A673 (cell line): ENCODE results near the gene CYP4F8. TPM values are rescaled to one million over a fixed set of nuclear protein-coding genes. Genes with fewer than 3 reads are reported as not detected.

Source experiments
- BruUV-seq: library from RNA; stranded (reverse); fragments of 400-500 nt; replicated peaks from 2 replicates; lab custom pipeline; 2021; lab: Mats Ljungman, UMichigan
- CTCF ChIA-PET: fragments of 300-600 bp; sonication (Branson Sonifier 250); formaldehyde crosslinking; loops from one replicate; lab custom pipeline; 2022; ENCODE audit warnings: antibody characterized with exemption; lab: Charles Lee
- POLR2A ChIA-PET: fragments of 300-600 bp; sonication (Branson Sonifier 250); formaldehyde crosslinking; loops from one replicate; lab custom pipeline; 2022; ENCODE audit warnings: antibody characterized with exemption; ENCODE audit not compliant: low non-redundant PET; lab: Charles Lee
- DNase-seq: peaks from one replicate; pipeline ENCODE4 v3.0.0-alpha.2; 2015; ENCODE audit warnings: low spot score
- H3K27ac ChIP-seq: fragments of 200-600 bp; sonication (generic); 2 replicates; pipeline ENCODE4 v1.5.1; 2016; ENCODE audit warnings: mixed run types, low read depth, mild to moderate bottlenecking, mixed read lengths, antibody characterized with exemption, low read length; ENCODE audit not compliant: poor library complexity, severe bottlenecking
- H3K27me3 ChIP-seq: fragments of 200-600 bp; sonication (generic); replicated peaks from 2 replicates; pipeline ENCODE4 v1.6.1; 2017; ENCODE audit warnings: mixed run types, low read depth, mild to moderate bottlenecking, mixed read lengths, antibody characterized with exemption, low read length; ENCODE audit not compliant: insufficient read depth, poor library complexity
- H3K36me3 ChIP-seq: fragments of 200-600 bp; sonication (generic); 2 replicates; pipeline ENCODE4 v1.6.1; 2016; ENCODE audit warnings: mixed run types, mild to moderate bottlenecking, mixed read lengths, antibody characterized with exemption, low read length; ENCODE audit not compliant: insufficient read depth, poor library complexity, severe bottlenecking
- H3K4me1 ChIP-seq: fragments of 200-600 bp; sonication (generic); 2 replicates; pipeline ENCODE4 v1.6.1; 2017; ENCODE audit warnings: mixed run types, mild to moderate bottlenecking, mixed read lengths, antibody characterized with exemption, low read length; ENCODE audit not compliant: insufficient read depth, poor library complexity, severe bottlenecking
- H3K4me3 ChIP-seq: fragments of 200-600 bp; sonication (generic); 2 replicates; pipeline ENCODE4 v1.5.1; 2016; ENCODE audit warnings: low read depth, mixed run types, mild to moderate bottlenecking, mixed read lengths, low read length; ENCODE audit not compliant: poor library complexity, severe bottlenecking
- H3K9me3 ChIP-seq: fragments of 200-600 bp; sonication (generic); 2 replicates; pipeline ENCODE4 v1.6.1; 2016; ENCODE audit warnings: mixed run types, low read depth, mild to moderate bottlenecking, mixed read lengths, antibody characterized with exemption, low read length; ENCODE audit not compliant: poor library complexity, severe bottlenecking
- CTCF ChIP-seq: fragments of 300-800, 200-600 bp; sonication (generic); conservative IDR thresholded peaks from 2 replicates; pipeline ENCODE4 v1.5.1; 2017; ENCODE audit warnings: low read depth, mild to moderate bottlenecking, antibody characterized with exemption, low read length, moderate library complexity, mixed read lengths
- EZH2 ChIP-seq: fragments of 200-600 bp; sonication (generic); IDR thresholded peaks from 2 replicates; pipeline ENCODE4 v1.6.1; 2017; ENCODE audit warnings: borderline replicate concordance, low read depth, mild to moderate bottlenecking, mixed read lengths, antibody characterized with exemption, low read length; ENCODE audit not compliant: poor library complexity, severe bottlenecking
- intact Hi-C: fragments of 100-400 bp; cut with micrococcal nuclease; formaldehyde crosslinking; loops from one replicate; pipeline ENCODE4 v1.10.0; 2022; ENCODE audit not compliant: unreplicated experiment
- total RNA-seq: library from RNA; stranded (reverse); gene quantifications from 2 replicates; pipeline ENCODE4 v1.2.3, GENCODE V29; 2021

Gene CYP4F8
- total RNA-seq, 1 experiment from 2014 or later = not detected

- intact Hi-C loops = no loop called here
- TF ChIP-seq EZH2 (no peak), CTCF (no peak)
- DNase-seq = no peak
Measured at GRCh38 chr19:15640904-15641597, 26.0 kb downstream of the CYP4F8 start.

GRCh38 chr19:15641901-15642491 is 27.0 kb downstream of the CYP4F8 start:
- no peak for DNase-seq
- Histone ChIP-seq H3K9me3 (no peaks in the 10 kb centered on the region), H3K4me1 (no peaks in the 10 kb centered on the region), H3K27me3 (no peaks in the 10 kb centered on the region), H3K4me3 (no peak overlapping the region), H3K27ac (no peak overlapping the region), H3K36me3 (no peaks in the 10 kb centered on the region)
- BruUV-seq = no TSS peak
- POLR2A ChIA-PET = no interaction called here
- CTCF ChIA-PET = no interaction called here
- TF ChIP-seq EZH2 (no peak), CTCF (no peak)
- intact Hi-C loops = no loop called here

More at GRCh38 chr19:15640904-15641597, 26.0 kb downstream of the CYP4F8 start:
- Histone ChIP-seq H3K27me3 (no peaks in the 10 kb centered on the region), H3K4me1 (no peaks in the 10 kb centered on the region), H3K4me3 (no peak overlapping the region), H3K36me3 (no peaks in the 10 kb centered on the region), H3K9me3 (no peaks in the 10 kb centered on the region), H3K27ac (no peak overlapping the region)
- ChIA-PET POLR2A (no interaction called here), CTCF (no interaction called here)
- BruUV-seq = no TSS peak

GRCh38 chr19:15642807-15643206 is 27.8 kb downstream of the CYP4F8 start:
- POLR2A ChIA-PET = no interaction called here
- H3K9me3 ChIP-seq = no peaks in the 10 kb centered on the region
- H3K27ac ChIP-seq = no peak overlapping the region
- no TSS peak for BruUV-seq
- no peak for DNase-seq
- no peak overlapping the region for H3K4me3 ChIP-seq
- no peaks in the 10 kb centered on the region for H3K36me3 ChIP-seq
- intact Hi-C loops = no loop called here
- H3K4me1 ChIP-seq = no peaks in the 10 kb centered on the region
- TF ChIP-seq EZH2 (no peak), CTCF (no peak)
- CTCF ChIA-PET = no interaction called here
- H3K27me3 ChIP-seq = no peaks in the 10 kb centered on the region
